Cardiac fibroblast (primary cell): Measurements from ENCODE around the gene KNOP1.

Experiments used
- DNase-seq, 2 donors: peaks; one replicate each; pipeline versions ENCODE4 v3.0.0 to v3.0.0-alpha.2; 2010; ENCODE audit warnings: low read depth in 2 of 2
- H3K4me3 ChIP-seq, 2 donors: replicated peaks in 1 of 2; 1 replicate in 1 of 2; 2 replicates in 1 of 2; pipeline ENCODE4 v1.5.1; 2011; ENCODE audit warnings: low read depth in 2 of 2, low read length in 2 of 2, mild to moderate bottlenecking in 2 of 2, moderate library complexity in 1 of 2
- CTCF ChIP-seq: IDR thresholded peaks from one replicate; pipeline ENCODE4 v1.5.1; 2011; ENCODE audit warnings: low read depth, mild to moderate bottlenecking, low read length, inconsistent platforms

KNOP1 gene

GRCh38 chr16:19701091-19701490 is 16.9 kb downstream of the KNOP1 start:
- TF ChIP-seq CTCF, result no peak
- DNase-seq, result peak in 1 of 2 donors; percentile 16
- H3K4me3 ChIP-seq, result no peak overlapping the region

GRCh38 chr16:19700319-19700781 is 17.7 kb downstream of the KNOP1 start:
- no peak for TF ChIP-seq CTCF
- peak; percentile 54 to 69 for DNase-seq
- no peak overlapping the region for H3K4me3 ChIP-seq

GRCh38 chr16:19699472-19699871 is 18.6 kb downstream of the KNOP1 start:
- DNase-seq, result no peak
- no peak for TF ChIP-seq CTCF
- no peak overlapping the region for H3K4me3 ChIP-seq

- peak; percentile 42 to 48 for DNase-seq
- no peak overlapping the region for H3K4me3 ChIP-seq
- no peak for TF ChIP-seq CTCF
Observed at GRCh38 chr16:19698480-19699465, 19.3 kb downstream of the KNOP1 start.

GRCh38 chr16:19697756-19698318 is 20.2 kb downstream of the KNOP1 start:
- H3K4me3 ChIP-seq, result no peak overlapping the region
- no peak for DNase-seq
- TF ChIP-seq CTCF, result no peak

- no peak overlapping the region for H3K4me3 ChIP-seq
- DNase-seq, result no peak
- TF ChIP-seq CTCF, result no peak
Observed at GRCh38 chr16:19696961-19697360, 21.1 kb downstream of the KNOP1 start.
